Sigmoid colon (tissue), 7 donors: ENCODE data around the gene SGCD. TPM values are rescaled to one million over a fixed set of nuclear protein-coding genes. Genes with fewer than 3 reads are reported as not detected.

Source experiments
- DNase-seq: peaks from one replicate; pipeline ENCODE4 v3.0.0-alpha.2; 2019
- H3K27ac ChIP-seq, 4 donors: fragments of 200-600 bp; sonication (generic); one replicate each; pipeline ENCODE4 v1.5.1; 2016 to 2019; ENCODE audit warnings: mild to moderate bottlenecking in 1 of 4
- H3K27me3 ChIP-seq, 3 donors: fragments of 200-600 bp; sonication (generic); one replicate each; pipeline ENCODE4 v1.5.1; 2019; ENCODE audit warnings: mild to moderate bottlenecking in 1 of 3
- H3K36me3 ChIP-seq, 4 donors: fragments of 200-600 bp; sonication (generic); one replicate each; pipeline ENCODE4 v1.5.1; 2016 to 2019
- H3K4me1 ChIP-seq, 4 donors: fragments of 200-600 bp; sonication (generic); one replicate each; pipeline ENCODE4 v1.5.1; 2017 to 2019
- H3K4me3 ChIP-seq, 4 donors: fragments of 200-600 bp; sonication (generic); one replicate each; pipeline ENCODE4 v1.5.1; 2017 to 2019; ENCODE audit warnings: mild to moderate bottlenecking in 2 of 4, moderate library complexity in 1 of 4
- H3K9me3 ChIP-seq, 4 donors: fragments of 200-600 bp in 3 of 4; sonication (generic) in 3 of 4; one replicate each; pipeline versions ENCODE4 v1.5.1 to v1.6.1; 2013 to 2019
- CTCF ChIP-seq, 4 experiments: fragments of 450-650 bp in 3 of 4; fragments of 200-600 bp in 1 of 4; IDR thresholded peaks; one replicate each; pipeline ENCODE4 v1.5.1; 2016 to 2019; ENCODE audit warnings: antibody characterized with exemption in 4 of 4, mild to moderate bottlenecking in 3 of 4, moderate library complexity in 2 of 4
- EP300 ChIP-seq, 4 donors: sonication (generic); formaldehyde crosslinking; IDR thresholded peaks; one replicate each; pipeline ENCODE4 v1.6.1; 2017; ENCODE audit warnings: antibody characterized with exemption in 4 of 4
- POLR2A ChIP-seq, 2 donors: fragments of 450-650 bp; IDR thresholded peaks; one replicate each; pipeline ENCODE4 v1.6.1; 2016; ENCODE audit warnings: antibody characterized with exemption in 2 of 2, mild to moderate bottlenecking in 2 of 2, moderate library complexity in 2 of 2
- POLR2AphosphoS5 ChIP-seq, 4 donors: sonication (generic); formaldehyde crosslinking; IDR thresholded peaks; one replicate each; pipeline ENCODE4 v1.6.1; 2017; ENCODE audit warnings: antibody characterized with exemption in 4 of 4
- WGBS, 2 donors: extraction: QIAGEN DNeasy Blood & Tissue Kit; methylation state at CpG; one replicate each; pipeline ENCODE4 v1.1.7; 2013; 5-methylcytosine and 5-hydroxymethylcytosine counted together
- intact Hi-C: fragments of 100-400 bp; cut with DNase I; formaldehyde crosslinking; loops from one replicate; pipeline ENCODE4 v1.15.1; 2023
- polyA plus RNA-seq, 3 donors: library from polyadenylated mRNA; stranded (reverse); fragments of 200-250 nt; gene quantifications; one replicate each; pipeline ENCODE4 v1.2.3, GENCODE V29; 2013
- total RNA-seq, 4 donors: library from RNA; depleted of rRNA; stranded (reverse); fragments of >200 nt; gene quantifications; one replicate each; pipeline ENCODE4 v1.1.0, GENCODE V29; 2016
- donor health status: healthy with polysubstance abuse.
- donor health status: Bipolar disorder and iron deficiency.
- donor health status: healthy.

The SGCD gene
- total and polyA plus RNA-seq, 7 donors: under 0.01 to 34.3 (median 8.2) TPM

- Histone ChIP-seq H3K27ac (no peak overlapping the region), H3K4me1 (peaks cover 0 to 24% (median 5%) of the 10 kb centered on the region in 4 donors), H3K27me3 (no peaks in the 10 kb centered on the region), H3K36me3 (no peaks in the 10 kb centered on the region), H3K9me3 (no peaks in the 10 kb centered on the region), H3K4me3 (no peak overlapping the region)
- 73 to 79% methylated on average over 4 of the region's 4 CpGs for WGBS, 2 donors
- DNase-seq: no peak
- TF ChIP-seq POLR2A (IDR thresholded peaks at IDR 0.05): no peak
- TF ChIP-seq CTCF (IDR thresholded peaks at IDR 0.05): no peak
- TF ChIP-seq EP300 (IDR thresholded peaks at IDR 0.05): no peak
- no peak for TF ChIP-seq POLR2AphosphoS5 (IDR thresholded peaks at IDR 0.05)
- intact Hi-C loops: no loop called here
Measured at GRCh38 chr5:156386976-156387375, 60.0 kb downstream of the SGCD start.

- Histone ChIP-seq H3K36me3 (no peaks in the 10 kb centered on the region), H3K27me3 (no peaks in the 10 kb centered on the region), H3K27ac (no peak overlapping the region), H3K4me3 (no peak overlapping the region), H3K4me1 (peaks cover 0 to 24% (median 5%) of the 10 kb centered on the region in 4 donors), H3K9me3 (no peaks in the 10 kb centered on the region)
- intact Hi-C loops: no loop called here
- TF ChIP-seq POLR2A (IDR thresholded peaks at IDR 0.05) (no peak), EP300 (IDR thresholded peaks at IDR 0.05) (no peak), CTCF (IDR thresholded peaks at IDR 0.05) (no peak), POLR2AphosphoS5 (IDR thresholded peaks at IDR 0.05) (no peak)
- DNase-seq: no peak
Measured at GRCh38 chr5:156387391-156387790, 60.4 kb downstream of the SGCD start.

- Histone ChIP-seq H3K4me1 (peaks cover 0 to 19% (median 3%) of the 10 kb centered on the region in 4 donors), H3K36me3 (no peaks in the 10 kb centered on the region), H3K27ac (no peak overlapping the region), H3K9me3 (no peaks in the 10 kb centered on the region), H3K4me3 (no peak overlapping the region), H3K27me3 (no peaks in the 10 kb centered on the region)
- WGBS, 2 donors: 14 to 48% methylated on average over 2 of the region's 2 CpGs
- TF ChIP-seq POLR2A (IDR thresholded peaks at IDR 0.05): no peak
- no peak for TF ChIP-seq EP300 (IDR thresholded peaks at IDR 0.05)
- no peak for TF ChIP-seq CTCF (IDR thresholded peaks at IDR 0.05)
- no peak for TF ChIP-seq POLR2AphosphoS5 (IDR thresholded peaks at IDR 0.05)
- DNase-seq: no peak
- intact Hi-C loops: no loop called here
Measured at GRCh38 chr5:156388233-156388632, 61.3 kb downstream of the SGCD start.

DNA sequence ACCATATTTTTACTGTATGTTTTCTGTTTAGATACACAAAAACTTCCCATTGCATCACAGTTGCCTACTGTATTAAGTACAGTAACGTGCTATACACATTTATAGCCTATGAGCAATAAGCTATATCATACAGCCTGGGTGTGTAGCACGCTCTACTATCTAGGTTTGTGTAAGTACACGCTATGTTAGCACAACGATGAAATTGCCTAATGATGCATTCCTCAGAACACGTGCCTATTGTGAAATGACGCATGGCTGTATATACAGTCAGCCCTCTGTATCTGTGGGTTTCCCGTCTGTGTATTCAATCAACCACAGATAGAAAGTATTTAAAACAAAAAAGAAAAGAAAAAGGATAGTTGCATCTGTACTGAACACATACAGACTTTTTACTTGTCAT lies 64.2 kb downstream of the SGCD start:
- no peak for TF ChIP-seq EP300 (IDR thresholded peaks at IDR 0.05)
- TF ChIP-seq POLR2AphosphoS5 (IDR thresholded peaks at IDR 0.05): no peak
- TF ChIP-seq CTCF (IDR thresholded peaks at IDR 0.05): no peak
- no peak for TF ChIP-seq POLR2A (IDR thresholded peaks at IDR 0.05)
- intact Hi-C loops: loop anchor here (10.0 kb wide), 1 partner anchor 204 kb away; no protein-coding TSS in a partner anchor
- Histone ChIP-seq H3K36me3 (no peaks in the 10 kb centered on the region), H3K27me3 (no peaks in the 10 kb centered on the region), H3K9me3 (no peaks in the 10 kb centered on the region), H3K4me1 (peaks cover 0 to 21% (median 10%) of the 10 kb centered on the region in 4 donors), H3K4me3 (no peak overlapping the region), H3K27ac (no peak overlapping the region)
- no peak for DNase-seq
- WGBS, 2 donors: 17 to 66% methylated on average over 7 of the region's 7 CpGs

GRCh38 chr5:156393980-156394379 lies 67.0 kb downstream of the SGCD start:
- Histone ChIP-seq H3K4me1 (peaks cover 0 to 42% (median 21%) of the 10 kb centered on the region in 4 donors), H3K27ac (peak overlapping the region in 3 of 4 donors; percentile 55 to 73 (median 67)), H3K27me3 (no peaks in the 10 kb centered on the region), H3K9me3 (no peaks in the 10 kb centered on the region), H3K4me3 (no peak overlapping the region), H3K36me3 (no peaks in the 10 kb centered on the region)
- TF ChIP-seq EP300 (IDR thresholded peaks at IDR 0.05) (no peak), POLR2A (IDR thresholded peaks at IDR 0.05) (no peak), CTCF (IDR thresholded peaks at IDR 0.05) (no peak), POLR2AphosphoS5 (IDR thresholded peaks at IDR 0.05) (no peak)
- DNase-seq: no peak
- intact Hi-C loops: loop anchor here (10.0 kb wide), 1 partner anchor 201 kb away; no protein-coding TSS in a partner anchor
- WGBS, 2 donors: 84 to 90% methylated on average over 1 of the region's 1 CpG
